Suppressor macrophage treated with lipopolysaccharide for 1 hour (primary cell): ENCODE data around the gene PANX2.

Source experiments
- DNase-seq, 3 donors: peaks; one replicate each; pipeline ENCODE4 v3.0.0-alpha.2; 2020 to 2022

Gene PANX2

DNA sequence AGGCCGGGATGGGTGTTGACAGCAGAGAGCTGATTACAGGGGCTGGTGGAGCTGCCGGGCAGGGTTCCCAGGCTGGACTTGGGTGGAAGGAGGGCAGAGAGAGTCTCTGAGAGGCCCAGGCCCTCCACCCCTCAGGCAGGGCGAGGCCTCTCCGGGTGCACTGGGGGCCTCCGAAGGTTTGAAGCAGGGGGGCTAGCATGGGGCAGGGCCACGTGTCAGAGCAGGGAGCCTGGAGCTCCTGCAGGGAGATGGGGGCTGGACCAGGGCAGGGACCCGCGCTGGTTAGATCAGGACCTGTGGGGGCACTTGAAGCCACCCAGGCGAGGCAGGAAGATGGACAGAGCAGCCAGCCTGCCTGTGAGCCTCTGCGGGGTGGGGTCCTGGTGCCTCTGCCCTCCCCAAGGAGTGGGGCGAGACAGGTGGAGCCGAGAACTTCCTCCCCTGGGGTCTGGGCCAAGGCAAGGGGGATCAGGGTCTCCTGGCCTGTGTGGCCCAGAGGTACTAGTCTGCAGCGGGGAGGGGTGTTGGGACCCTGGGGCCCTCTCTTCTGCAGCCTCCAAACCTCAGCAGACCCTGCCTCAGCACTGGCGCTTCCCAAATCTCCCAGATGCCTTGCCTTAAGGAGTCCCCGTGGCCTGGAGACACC, 911 bp downstream of the PANX2 start:
- no peak for DNase-seq

DNA sequence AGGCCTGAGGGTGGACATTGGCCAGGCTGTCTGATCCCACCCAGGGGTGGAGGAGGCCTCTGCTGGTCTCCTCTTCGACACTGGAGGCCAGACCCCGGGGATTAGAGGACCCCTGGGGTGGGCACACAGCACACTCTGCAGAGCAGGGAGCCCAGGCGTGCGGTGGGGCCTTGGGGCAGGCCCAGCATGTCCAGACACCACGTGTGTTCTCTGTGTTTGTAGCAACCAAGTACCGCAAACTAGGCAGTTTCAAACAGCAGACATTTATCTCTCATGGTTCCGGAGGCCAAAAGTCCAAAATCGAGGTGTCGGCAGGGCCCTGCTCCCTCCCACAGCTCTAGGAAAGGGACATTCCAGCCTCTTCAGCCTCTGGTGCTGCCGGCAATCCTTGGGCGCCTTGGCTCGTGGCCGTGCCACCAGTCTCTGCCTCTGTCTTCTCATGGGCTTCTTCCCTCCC, 1.5 kb downstream of the PANX2 start:
- no peak for DNase-seq

DNA sequence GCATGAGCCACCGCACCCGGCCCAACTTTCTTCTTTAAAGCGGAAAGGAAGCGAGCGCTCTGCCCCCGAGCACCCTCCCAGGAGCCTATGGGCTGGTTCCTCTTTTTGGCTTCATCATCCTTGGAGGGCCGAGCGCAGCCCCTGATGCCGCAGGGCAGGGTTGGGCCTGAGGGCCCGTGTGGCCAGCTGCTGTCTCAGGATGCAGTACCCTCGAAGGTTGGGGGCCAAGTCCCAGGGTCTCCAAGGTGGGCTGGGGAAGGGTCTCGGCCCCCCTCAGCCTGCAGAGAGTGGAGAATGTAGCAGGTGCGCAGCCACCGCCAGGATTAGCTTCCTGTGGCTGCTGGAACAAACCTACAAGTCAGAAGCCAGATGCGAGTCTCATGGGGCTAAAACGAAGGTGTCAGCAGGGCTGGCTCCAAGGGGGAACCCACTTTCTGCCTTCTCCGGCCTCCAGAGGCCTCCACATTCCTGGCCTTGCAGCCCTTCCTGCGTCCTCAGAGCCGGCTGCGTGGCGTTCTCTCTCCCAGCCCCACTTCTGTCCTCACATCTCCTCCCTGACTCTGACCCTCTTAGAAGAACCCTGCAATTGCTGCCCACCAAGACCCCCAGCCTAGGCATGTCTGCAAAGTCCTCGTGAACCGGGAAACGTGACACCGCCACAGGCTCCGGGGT, 2.9 kb downstream of the PANX2 start:
- DNase-seq, result peak; percentile 77 to 83 (median 78)

DNA sequence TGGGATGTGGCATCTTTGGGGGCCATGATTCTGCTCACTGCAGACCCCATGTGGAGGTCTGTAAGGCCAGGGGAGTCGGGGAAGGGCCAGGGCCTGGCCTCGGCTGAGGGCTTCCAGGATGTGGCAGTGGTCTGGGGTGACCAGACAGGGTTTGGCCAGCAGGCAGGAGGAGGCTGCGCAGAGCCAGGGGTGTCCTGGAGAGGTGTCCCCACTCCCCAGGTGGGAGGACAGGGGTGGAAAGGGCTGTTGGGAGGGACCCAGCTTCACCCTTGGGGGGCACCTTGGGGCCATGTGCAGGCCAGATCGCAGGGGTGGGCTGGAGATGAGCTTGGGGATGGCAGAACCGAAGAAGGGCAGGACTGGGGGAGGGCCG, 3.4 kb downstream of the PANX2 start:
- DNase-seq, result no peak

DNA sequence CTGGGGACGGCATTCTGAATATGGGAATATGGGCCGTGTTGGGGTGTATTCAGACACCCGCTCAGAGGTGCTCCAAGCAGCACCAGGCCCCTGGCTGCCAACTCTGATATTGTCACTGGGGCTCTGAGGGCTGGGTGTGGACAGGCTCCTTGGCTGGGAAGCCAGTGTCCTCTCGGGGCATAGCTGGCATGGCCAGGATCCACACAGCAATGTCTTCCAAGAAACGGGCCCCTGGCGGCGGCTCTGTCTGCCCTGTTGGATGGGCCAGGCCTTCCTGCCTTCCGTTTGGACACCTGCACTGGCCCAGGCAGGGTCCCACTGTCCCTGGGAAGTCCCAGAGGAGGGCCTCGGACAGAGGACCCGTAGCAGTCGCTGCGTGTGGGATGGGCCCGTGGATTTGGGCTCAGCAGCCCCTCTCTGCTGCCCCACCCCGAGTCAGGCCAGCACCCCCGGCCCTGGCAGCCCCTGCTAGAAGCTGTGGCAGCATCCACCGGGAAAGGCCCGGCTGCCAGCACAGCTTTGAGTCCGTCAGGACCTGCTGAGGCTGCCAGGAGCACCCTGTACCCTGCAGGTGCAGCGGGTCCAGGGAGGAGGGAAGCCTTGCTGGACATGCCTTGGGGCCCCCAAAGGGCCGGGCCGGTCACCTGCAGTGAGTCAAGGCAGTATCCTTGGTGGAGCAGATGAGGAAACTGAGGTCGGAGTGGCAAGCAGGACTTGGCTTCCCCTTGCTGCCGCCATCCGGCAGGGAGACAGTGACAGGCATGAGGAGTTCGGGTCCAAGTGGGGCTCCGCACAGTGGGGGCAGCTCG, 4.1 kb downstream of the PANX2 start:
- no peak for DNase-seq

DNA sequence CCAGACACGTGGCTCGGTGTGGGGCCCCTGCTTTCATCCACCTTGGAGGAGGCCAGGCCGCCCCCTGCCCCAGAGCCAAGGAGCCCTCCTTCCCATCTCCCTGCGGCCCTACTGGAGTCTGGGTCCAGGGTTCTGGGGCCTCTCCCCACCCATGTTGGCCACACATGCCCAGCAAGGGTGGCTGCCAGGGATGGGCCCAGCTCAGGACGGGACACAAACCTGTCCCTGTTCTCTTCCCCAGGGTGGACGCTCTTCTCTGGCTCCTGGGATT, 4.6 kb downstream of the PANX2 start:
- DNase-seq, result no peak

DNA sequence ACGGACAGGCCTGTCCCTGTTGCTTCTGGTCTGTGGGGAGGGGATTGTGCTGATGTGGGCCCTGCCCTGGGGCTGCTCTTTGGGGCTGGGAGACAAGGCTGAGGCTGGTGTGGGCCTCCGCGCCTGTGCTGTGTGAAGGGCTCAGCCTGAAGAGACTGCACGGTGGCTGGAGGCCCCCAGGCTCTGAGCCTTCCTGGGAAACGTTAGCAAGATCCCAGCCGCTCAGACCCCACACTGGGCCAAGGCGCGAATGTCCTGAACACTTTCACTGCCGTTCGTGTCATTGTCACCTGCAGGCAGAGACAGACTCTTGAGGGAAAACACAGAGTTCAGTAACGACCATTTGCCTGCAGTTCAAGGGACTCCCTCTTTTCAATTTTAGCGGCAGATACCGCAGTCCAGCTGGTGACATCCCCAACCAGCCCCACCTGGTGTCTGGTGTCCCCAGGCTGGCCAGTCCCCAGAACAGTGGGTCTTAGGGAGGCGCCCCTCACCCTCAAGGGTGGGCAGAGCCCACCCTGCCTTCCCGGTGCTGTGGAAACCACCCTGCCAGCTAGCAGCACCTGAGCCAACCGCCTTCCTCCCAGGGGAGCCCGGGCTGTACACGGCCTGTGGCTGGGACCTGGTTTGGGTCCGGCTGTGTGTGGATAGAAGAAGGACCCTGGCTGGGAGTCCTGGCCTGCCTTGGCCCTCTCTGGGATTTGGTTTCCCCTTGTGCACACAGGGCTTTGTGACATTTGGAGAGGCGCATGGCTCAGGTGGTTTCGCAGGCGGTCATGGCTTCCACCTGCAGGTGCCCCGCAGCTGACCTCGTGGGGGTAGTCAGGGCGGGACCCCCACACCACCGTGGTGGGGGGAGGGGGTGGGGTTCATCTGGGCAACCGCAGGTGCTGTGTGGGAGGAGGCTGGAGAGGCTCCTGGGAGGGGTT, 5.7 kb downstream of the PANX2 start:
- DNase-seq, result no peak

DNA sequence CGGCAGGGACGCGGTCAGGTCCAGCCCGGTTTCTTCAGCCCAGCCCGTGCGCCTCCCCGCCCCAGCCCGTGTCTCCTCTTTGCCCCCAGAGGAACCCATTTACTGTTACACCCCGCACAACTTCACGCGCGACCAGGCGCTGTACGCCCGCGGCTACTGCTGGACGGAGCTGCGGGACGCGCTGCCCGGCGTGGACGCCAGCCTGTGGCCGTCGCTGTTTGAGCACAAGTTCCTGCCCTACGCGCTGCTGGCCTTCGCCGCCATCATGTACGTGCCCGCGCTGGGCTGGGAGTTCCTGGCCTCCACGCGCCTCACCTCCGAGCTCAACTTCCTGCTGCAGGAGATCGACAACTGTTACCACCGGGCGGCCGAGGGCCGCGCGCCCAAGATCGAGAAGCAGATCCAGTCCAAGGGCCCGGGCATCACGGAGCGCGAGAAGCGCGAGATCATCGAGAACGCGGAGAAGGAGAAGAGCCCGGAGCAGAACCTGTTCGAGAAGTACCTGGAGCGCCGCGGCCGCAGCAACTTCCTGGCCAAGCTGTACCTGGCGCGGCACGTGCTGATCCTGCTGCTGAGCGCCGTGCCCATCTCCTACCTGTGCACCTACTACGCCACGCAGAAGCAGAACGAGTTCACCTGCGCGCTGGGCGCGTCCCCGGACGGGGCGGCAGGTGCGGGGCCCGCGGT, 6.5 kb downstream of the PANX2 start:
- no peak for DNase-seq

DNA sequence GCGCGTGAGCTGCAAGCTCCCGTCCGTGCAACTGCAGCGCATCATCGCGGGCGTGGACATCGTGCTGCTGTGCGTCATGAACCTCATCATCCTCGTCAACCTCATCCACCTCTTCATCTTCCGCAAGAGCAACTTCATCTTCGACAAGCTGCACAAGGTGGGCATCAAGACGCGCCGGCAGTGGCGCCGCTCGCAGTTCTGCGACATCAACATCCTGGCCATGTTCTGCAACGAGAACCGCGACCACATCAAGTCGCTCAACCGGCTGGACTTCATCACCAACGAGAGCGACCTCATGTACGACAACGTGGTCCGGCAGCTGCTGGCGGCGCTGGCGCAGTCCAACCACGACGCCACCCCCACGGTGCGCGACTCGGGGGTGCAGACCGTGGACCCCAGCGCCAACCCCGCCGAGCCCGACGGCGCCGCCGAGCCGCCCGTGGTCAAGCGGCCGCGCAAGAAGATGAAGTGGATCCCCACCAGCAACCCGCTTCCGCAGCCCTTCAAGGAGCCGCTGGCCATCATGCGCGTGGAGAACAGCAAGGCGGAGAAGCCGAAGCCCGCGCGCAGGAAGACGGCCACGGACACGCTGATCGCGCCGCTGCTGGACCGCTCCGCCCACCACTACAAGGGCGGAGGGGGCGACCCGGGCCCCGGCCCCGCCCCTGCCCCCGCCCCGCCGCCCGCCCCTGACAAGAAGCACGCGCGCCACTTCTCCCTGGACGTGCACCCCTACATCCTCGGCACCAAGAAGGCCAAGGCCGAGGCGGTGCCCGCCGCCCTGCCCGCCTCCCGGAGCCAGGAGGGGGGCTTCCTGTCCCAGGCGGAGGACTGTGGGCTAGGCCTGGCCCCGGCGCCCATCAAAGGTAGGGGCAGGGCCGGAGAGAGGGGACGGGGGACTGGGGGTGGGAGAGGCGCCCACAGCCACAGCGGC, 7.3 kb downstream of the PANX2 start:
- DNase-seq, result peak in 1 of 3 donors; percentile 5

DNA sequence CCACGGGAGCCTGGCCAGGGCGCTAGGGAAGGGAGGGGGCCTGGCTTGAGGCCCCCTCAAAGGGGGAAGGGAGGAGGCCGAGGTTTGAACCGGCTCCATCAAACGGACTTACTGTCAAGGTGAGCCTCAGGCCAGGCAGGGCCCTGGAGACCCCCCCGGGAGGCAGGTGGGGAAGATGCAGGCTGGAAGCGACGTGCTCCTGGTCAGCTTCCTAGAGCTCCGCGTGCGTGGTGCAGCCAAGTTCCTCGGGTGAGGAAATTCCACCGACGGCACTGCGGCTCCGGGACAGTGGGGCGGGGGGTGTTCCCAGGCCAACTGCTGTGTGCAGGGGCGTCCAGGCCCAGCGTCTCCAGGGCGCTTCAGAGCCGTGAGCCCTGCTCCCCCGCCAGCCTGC, 7.9 kb downstream of the PANX2 start:
- DNase-seq, result no peak

DNA sequence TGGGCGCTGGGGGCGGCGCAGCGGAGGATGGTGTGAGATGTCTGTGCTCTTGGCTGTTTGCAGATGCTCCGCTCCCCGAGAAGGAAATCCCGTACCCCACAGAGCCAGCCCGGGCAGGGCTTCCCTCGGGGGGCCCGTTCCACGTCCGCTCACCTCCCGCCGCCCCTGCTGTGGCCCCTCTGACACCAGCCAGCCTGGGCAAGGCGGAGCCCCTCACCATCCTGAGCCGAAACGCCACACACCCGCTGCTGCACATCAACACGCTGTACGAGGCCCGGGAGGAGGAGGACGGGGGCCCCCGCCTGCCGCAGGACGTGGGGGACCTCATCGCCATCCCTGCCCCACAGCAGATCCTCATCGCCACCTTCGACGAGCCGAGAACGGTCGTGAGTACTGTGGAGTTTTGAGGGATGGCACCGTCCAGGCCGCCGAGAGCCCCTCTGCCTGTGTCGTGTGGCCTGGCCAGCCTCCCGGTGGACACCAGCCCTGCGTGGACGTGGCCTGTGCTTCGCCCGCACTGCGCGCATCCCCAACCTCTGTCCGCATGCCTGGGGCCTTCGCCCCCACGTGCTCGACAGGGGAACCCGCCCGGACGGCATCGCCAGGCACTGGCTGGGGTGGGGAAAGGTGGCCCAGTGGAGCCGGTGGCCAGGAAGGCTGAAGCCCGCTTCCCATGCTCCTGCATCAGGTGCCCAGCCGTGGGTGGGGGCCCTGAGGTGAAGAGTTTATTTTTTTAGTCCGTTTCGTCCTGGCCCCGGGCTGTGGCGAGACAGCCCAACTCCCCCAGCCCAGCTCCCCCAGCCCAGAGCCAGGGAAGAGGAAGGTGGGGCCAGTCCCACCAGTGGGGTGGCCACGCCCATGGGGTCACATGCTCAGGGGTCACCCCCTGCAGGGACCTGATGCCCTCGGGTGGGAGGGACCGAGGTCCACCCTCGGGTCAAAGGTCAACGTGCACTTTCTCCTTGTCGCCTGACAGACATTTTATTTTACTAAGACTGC, 8.6 kb downstream of the PANX2 start:
- no peak for DNase-seq

DNA sequence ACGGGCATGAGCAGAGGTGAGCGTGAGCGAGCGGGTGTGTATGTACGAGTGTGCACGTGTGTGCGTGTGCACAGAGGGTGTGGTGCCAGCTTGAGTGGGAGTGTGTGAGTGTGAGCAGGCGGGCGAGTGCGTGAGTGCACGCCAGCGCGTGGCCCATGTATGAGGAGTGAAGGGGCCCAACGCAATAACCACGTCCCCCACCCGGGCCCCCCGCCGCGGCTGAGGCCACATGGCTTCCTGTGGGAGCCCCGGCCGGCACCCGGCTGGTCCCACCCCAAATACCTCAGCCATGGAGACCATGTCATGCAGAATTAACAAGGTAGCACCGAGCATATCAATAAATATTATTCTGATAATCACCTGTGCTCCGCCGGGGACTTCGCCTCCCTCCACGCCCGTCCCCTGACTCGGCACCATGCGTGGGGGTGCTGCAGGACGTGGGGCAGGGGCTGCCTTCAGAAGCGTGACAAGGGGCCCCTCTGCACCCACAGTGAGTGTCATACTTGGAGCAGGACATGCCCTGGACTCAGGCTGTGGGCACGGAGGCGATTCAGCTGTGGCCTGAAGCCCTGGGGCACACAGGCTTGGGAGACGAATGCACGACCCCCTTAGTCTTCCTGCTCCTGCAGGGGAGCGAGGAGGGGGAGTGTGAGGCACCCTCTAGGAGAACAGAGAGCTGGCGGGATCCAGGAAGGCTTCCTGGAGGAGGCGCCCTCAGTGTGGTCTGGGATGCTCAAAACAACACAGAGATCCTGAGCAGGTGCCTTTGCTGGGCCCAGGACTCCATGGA, 9.6 kb downstream of the PANX2 start:
- DNase-seq, result no peak

DNA sequence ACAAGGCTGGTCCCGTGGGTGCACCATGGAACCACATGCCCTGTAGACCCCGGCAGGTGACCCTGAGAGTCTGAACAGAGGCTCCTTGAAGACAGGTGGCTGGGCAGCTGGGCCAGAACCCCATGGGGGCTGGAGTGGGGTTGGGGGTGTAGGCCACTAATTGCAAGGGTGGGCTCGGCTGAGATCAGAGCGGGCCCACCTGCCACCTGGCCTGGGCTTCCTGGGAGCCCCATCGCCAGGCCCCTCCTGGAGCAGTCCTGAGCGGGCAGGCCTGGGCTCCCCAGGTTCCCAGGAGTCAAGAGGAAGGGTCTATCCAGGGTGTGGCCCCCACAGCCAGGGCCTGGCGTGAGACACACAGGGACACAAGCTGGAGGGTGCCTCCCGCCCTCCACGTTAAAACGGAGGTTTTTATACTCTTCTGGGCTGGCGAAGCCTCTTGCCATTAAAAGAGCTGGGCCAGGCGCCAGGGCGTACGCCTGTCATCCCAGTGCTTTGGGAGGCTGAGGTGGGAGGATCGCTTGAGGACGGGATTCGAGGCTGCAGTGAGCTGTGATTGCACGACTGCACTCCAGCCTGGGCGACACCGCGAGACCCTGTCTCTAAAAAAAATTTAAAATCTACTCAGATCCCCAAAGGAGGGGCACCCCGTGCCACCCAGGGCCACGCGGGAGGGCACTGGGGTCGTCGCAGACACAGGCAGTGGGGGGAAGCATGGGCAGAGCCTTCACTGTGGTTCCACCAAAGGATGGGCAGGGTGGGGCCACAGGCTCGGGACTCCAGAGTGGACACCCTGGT, 10.4 kb downstream of the PANX2 start:
- no peak for DNase-seq

DNA sequence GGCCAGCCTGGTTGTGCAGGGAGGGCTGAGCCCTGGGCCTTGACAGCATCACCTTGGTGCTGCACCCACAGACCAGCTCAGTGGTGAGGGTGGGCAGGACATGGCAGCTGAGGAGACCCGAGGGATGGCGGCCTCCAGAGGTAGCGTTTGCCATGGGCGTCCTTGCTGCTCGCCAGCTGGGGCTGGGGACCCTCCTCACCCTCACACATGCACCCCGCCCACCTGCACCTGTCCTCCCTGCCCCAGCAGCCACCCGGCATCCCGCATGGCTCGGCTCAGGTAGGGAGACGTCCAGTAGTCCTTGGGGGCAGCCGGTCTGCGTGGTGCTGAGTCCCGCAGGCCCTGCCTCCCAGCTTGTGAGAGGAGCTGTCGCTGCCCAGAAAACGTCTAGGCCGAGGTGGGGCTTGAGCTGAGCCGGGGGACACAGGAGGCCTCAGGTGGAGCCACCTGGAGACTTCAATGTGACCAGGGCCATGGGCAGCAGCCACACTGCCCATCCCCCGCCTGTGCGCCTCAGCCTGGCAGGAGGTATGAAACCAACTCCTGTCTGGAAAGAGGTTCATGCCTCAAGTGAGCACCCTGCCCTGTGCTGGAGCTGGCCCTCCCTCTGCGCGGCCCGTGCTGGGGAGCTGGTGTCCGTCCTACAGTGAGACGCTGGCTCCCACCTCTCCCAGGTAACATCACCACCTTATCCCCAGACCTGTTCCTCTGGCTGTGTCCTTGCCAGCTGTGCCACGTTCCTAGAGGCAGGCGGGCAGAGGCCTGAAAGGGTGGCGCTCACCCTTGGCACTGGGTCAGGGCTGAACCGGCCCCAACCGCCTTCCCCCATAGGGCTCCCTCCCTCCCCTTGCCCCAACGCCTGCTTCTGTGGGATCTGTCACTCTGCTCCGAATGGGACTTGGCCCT, 11.9 kb downstream of the PANX2 start:
- no peak for DNase-seq

DNA sequence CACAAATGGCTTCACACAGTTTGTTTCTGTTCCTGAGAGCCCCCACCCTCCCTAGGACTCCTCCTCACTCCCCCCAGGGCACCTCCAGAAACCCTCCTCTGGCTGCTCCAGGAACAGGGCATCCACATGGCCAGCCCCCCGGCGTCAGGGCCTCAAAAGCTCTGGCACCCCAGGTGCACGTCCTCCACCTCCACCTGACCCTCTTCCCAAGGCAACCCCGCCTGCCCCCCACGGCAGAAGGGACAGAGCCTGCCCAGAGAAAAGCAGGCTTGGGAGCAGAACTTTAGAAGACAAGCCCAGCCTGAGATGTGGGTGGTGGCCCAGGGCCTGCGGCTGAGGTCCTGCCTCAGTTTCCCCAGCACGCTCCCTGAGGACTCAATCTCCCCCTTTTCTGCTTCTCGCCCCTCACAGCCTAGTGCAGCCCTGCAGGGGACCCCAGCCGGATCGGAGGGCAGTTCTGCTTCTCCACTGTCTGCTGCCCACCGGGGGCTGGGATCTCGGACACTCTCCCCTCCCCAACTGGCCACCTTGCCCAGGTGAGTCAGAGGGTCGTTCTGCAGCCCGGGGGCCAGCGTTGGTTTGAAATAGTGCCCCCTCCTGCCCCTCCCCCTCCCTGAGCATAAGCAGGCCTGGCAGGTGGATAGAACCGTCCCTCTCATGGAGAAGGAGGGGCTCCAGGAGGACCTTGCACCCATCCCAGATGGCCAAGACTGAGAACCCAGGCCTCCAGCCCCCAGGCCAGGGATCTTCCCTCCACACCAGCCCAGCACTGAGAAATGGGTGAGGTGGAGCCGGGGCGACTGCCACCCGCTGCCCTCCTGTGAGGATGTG, 12.8 kb downstream of the PANX2 start:
- DNase-seq, result no peak
